ENCODE data around the gene KRI1. TPM values are rescaled to one million over a fixed set of nuclear protein-coding genes. Genes with fewer than 3 reads are reported as not detected.
"Not testable (repeated sequence)": the region's sequence is repeated elsewhere in the genome, so short reads cannot be mapped to it uniquely, and the experiment has no call there.

The KRI1 gene
- total and polyA plus RNA-seq, 9 donors = 8.5 to 29.0 (median 25.8) TPM

DNA sequence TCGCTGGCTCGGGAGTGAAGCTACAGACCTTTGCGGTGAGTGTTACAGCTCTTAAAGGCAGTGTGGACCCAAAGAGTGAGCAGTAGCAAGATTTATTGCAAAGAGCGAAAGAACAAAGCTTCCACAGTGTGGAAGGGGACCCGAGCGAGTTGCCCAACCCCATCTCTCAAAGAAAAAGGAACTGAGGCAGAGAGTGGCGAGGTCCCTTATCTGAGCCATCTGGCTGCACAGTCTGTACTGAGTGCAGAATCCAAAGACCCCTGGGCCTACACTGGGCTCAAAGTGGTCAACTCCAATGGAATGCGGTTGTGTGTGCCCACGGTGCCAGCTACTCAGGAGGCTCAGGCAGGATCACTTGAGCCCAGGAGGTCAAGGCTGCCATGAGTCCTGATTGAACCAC lies 26.8 kb downstream of the KRI1 start:
- not testable (repeated sequence) for H3K27me3 ChIP-seq (ENCODE audit: control insufficient read depth, insufficient read depth, low read length); H3K9me3 ChIP-seq (replicated peaks; ENCODE audit: control insufficient read depth, low read depth, low read length); H3K36me3 ChIP-seq (ENCODE audit: control insufficient read depth, insufficient read depth, low read length); DNase-seq; H3K27ac ChIP-seq (ENCODE audit: low read length); H3K4me1 ChIP-seq (ENCODE audit: control insufficient read depth, insufficient read depth, low read length); H3K4me3 ChIP-seq (ENCODE audit: low read length)
- 61% methylated on average over 5 of the region's 9 CpGs for WGBS (ENCODE audit: insufficient coverage)

DNA sequence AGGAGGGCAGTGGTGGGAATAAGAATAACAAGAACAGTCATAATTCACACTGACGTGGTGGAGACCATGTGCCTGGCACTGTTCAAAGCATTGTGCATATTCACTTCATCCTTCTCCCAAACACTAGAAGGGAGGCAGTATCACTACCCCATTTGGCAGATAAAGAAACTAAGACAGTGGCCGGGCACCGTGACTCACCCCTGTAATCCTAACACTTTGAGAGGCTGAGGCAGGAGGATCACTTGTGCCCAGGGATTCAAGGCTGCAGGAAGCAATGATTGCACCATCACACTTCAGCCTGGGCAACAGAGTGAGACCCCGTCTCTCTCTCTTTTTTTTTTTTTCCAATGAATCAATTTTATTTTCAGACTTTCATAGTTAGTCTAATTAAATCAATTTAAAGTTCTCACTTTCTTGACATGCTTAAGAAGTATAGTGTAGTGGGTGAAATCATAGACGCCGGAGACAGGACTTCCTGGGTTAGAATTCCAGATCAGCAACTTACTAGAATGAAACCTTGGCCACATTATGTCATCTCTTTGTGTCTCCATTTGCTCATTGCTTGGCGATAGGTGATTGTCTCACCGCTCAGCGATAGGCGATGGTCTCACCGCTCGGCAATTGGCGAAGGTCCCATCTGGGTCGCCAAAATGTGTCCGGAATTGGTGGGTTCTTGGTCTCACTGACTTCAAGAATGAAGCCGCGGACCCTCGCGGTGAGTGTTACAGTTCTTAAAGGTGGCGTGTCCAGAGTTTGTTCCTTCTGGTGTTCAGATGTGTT lies 27.4 kb downstream of the KRI1 start:
- Histone ChIP-seq H3K4me3 (ENCODE audit: low read length) (no peak overlapping the region), H3K27me3 (ENCODE audit: control insufficient read depth, insufficient read depth, low read length) (peaks cover 2% of the 10 kb centered on the region), H3K36me3 (ENCODE audit: control insufficient read depth, insufficient read depth, low read length) (no peaks in the 10 kb centered on the region), H3K27ac (ENCODE audit: low read length) (no peak overlapping the region), H3K9me3 (replicated peaks; ENCODE audit: control insufficient read depth, low read depth, low read length) (no peaks in the 10 kb centered on the region), H3K4me1 (ENCODE audit: control insufficient read depth, insufficient read depth, low read length) (peaks cover 3% of the 10 kb centered on the region)
- WGBS (ENCODE audit: insufficient coverage) = 82% methylated on average over 7 of the region's 20 CpGs
- no peak for DNase-seq

DNA sequence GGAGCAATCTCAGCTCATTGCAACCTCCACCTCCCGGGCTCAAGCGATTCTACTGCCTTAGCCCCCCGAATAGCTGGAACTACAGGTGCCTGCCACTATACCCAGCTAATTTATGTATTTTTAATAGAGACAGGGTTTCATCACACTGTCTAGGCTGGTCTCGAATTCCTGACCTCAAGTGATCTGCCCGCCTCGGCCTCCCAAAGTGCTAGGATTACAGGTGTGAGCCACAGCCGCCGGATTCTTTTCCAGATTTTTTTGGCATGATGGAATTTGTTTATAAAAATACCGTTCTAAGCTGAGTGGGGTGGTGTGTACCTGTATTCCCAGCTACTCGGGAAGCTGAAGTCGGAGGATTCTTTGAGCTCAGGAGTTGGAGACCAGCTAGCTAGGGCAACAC lies 28.1 kb downstream of the KRI1 start:
- WGBS (ENCODE audit: insufficient coverage) = 60% methylated on average over 1 of the region's 11 CpGs
- no peaks in the 10 kb centered on the region for H3K9me3 ChIP-seq (replicated peaks; ENCODE audit: control insufficient read depth, low read depth, low read length)
- H3K4me3 ChIP-seq (ENCODE audit: low read length) = no peak overlapping the region
- no peaks in the 10 kb centered on the region for H3K36me3 ChIP-seq (ENCODE audit: control insufficient read depth, insufficient read depth, low read length)
- no peak overlapping the region for H3K27ac ChIP-seq (ENCODE audit: low read length)
- DNase-seq = no peak
- H3K27me3 ChIP-seq (ENCODE audit: control insufficient read depth, insufficient read depth, low read length) = peaks cover 2% of the 10 kb centered on the region
- H3K4me1 ChIP-seq (ENCODE audit: control insufficient read depth, insufficient read depth, low read length) = no peaks in the 10 kb centered on the region

DNA sequence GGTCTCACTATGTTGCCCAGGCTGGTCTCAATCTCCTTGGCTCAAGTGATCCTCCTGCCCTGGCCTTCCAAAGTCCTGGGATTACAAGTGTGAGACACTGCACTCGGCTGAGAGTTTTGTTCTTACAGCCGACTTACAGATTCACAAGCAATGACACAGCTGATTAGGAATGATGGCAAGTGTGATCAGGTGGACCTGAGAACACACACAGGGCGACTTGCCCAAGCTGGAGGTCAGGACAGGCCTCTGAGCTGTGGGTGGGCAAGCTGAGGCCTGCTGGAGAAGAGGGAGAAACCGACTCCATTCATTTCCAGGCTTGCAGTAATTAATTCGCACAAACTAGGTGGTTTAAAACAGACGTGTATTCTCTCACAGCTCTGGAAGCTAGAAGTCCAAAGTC lies 30.2 kb downstream of the KRI1 start:
- Histone ChIP-seq H3K27me3 (ENCODE audit: control insufficient read depth, insufficient read depth, low read length) (peaks cover 2% of the 10 kb centered on the region), H3K9me3 (replicated peaks; ENCODE audit: control insufficient read depth, low read depth, low read length) (peaks cover 2% of the 10 kb centered on the region), H3K4me1 (ENCODE audit: control insufficient read depth, insufficient read depth, low read length) (no peaks in the 10 kb centered on the region), H3K36me3 (ENCODE audit: control insufficient read depth, insufficient read depth, low read length) (no peaks in the 10 kb centered on the region), H3K27ac (ENCODE audit: low read length) (no peak overlapping the region), H3K4me3 (ENCODE audit: low read length) (no peak overlapping the region)
- 70% methylated on average over 4 of the region's 6 CpGs for WGBS (ENCODE audit: insufficient coverage)
- no peak for DNase-seq

DNA sequence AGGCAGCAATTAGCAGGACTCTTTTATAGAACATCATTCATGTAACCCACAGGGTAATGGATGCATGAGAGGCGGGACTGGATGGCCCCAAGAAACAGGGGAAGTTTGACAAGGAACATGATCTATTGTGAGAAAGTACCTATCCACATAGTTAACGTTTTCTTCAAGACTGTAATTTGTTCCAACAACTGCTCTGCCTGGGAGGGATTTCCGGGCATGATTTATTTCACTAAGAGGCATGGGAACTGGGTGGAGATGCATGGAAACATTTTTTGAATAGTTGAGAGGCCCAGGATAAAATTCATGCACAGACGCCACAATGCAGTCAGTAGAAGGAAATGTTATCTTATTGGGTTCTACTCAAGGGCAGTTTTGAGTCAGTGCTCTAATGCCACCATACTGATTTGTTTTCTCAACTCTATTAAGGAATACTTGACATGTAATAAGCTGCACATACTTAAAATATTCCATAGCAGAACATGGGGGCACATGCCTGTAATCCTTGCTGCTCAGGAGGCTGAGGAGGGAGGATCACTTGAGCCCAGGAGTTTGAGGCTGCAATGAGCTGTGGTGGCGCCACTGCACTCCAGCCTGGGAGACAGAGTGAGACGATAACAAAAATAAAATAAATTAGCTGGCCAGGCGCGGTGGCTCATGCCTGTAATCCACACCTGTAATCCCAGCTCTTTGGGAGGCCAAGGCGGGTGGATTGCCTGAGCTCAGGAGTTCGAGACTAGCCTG lies 32.0 kb downstream of the KRI1 start:
- 82% methylated on average over 2 of the region's 10 CpGs for WGBS (ENCODE audit: insufficient coverage)
- peaks cover 2% of the 10 kb centered on the region for H3K27me3 ChIP-seq (ENCODE audit: control insufficient read depth, insufficient read depth, low read length)
- DNase-seq = peak; percentile 21
- H3K4me1 ChIP-seq (ENCODE audit: control insufficient read depth, insufficient read depth, low read length) = no peaks in the 10 kb centered on the region
- no peaks in the 10 kb centered on the region for H3K36me3 ChIP-seq (ENCODE audit: control insufficient read depth, insufficient read depth, low read length)
- H3K9me3 ChIP-seq (replicated peaks; ENCODE audit: control insufficient read depth, low read depth, low read length) = peaks cover 2% of the 10 kb centered on the region
- no peak overlapping the region for H3K27ac ChIP-seq (ENCODE audit: low read length)
- H3K4me3 ChIP-seq (ENCODE audit: low read length) = no peak overlapping the region

DNA sequence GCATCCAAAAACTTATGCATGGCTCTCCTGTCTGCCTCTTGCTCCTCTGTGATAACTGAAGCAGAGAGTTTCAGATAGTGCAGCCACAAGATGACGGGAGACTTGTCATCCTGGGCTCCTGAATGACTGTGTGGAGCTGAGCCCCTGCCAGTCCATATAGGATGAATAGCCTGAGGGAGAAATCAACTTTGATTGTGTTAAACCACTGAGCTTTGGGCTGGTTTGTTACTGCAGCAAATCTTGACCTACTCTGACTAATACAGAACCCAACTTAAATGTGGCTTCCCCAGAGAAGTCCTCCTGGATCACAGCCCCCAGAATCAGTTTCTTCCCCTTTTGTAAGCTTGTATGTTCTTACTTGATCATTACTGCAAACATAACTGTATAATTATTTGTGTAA lies 33.4 kb downstream of the KRI1 start:
- WGBS (ENCODE audit: insufficient coverage) = no CpG with 5 or more reads among the region's 1 CpG
- Histone ChIP-seq H3K36me3 (ENCODE audit: control insufficient read depth, insufficient read depth, low read length) (no peaks in the 10 kb centered on the region), H3K9me3 (replicated peaks; ENCODE audit: control insufficient read depth, low read depth, low read length) (peaks cover 2% of the 10 kb centered on the region), H3K27me3 (ENCODE audit: control insufficient read depth, insufficient read depth, low read length) (peaks cover 2% of the 10 kb centered on the region), H3K27ac (ENCODE audit: low read length) (no peak overlapping the region), H3K4me1 (ENCODE audit: control insufficient read depth, insufficient read depth, low read length) (no peaks in the 10 kb centered on the region), H3K4me3 (ENCODE audit: low read length) (no peak overlapping the region)
- no peak for DNase-seq

DNA sequence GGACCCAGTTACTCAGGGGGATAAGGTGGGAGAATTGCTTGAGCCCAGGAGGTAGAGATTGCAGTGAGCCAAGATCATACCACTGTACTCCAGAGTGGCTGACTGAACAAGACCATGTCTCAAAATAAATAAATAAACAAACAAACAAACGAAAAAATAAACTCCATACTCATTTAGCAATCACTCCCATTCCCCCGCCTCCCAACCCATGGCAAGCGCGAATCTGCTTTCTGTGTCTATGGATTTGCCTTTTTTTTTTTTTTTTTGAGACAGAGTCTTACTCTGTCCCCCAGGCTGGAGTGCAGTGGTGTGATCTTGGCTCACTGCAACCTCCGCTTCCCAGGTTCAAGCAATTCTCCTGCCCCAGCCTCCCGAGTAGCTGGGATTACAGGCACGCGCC lies 38.9 kb downstream of the KRI1 start:
- not testable (repeated sequence) for H3K27ac ChIP-seq (ENCODE audit: low read length); H3K9me3 ChIP-seq (replicated peaks; ENCODE audit: control insufficient read depth, low read depth, low read length); H3K27me3 ChIP-seq (ENCODE audit: control insufficient read depth, insufficient read depth, low read length); H3K4me3 ChIP-seq (ENCODE audit: low read length); H3K4me1 ChIP-seq (ENCODE audit: control insufficient read depth, insufficient read depth, low read length); DNase-seq; H3K36me3 ChIP-seq (ENCODE audit: control insufficient read depth, insufficient read depth, low read length)
- 75% methylated on average over 2 of the region's 8 CpGs for WGBS (ENCODE audit: insufficient coverage)

DNA sequence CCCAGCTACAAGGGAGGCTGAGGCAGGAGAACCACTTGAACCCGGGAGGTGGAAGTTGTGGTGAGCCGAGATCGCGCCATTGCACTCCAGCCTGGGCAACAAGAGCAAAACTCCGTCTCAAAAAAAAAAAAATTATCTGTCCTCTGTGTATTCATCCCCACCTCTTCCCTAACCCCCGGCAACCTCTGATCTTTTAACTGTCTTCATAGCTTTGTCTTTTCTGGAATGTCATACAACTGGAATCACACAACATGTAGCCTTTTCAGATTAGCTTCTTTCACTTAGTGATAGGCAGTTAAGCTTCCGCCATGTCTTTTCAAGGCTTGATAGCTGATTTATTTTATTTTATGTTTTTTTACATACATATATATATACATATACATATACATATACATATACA lies 40.2 kb downstream of the KRI1 start:
- H3K27me3 ChIP-seq (ENCODE audit: control insufficient read depth, insufficient read depth, low read length) = peaks cover 7% of the 10 kb centered on the region
- H3K36me3 ChIP-seq (ENCODE audit: control insufficient read depth, insufficient read depth, low read length) = no peaks in the 10 kb centered on the region
- no peak overlapping the region for H3K4me3 ChIP-seq (ENCODE audit: low read length)
- 100% methylated on average over 1 of the region's 7 CpGs for WGBS (ENCODE audit: insufficient coverage)
- no peak overlapping the region for H3K27ac ChIP-seq (ENCODE audit: low read length)
- no peak for DNase-seq
- H3K4me1 ChIP-seq (ENCODE audit: control insufficient read depth, insufficient read depth, low read length) = no peaks in the 10 kb centered on the region
- no peaks in the 10 kb centered on the region for H3K9me3 ChIP-seq (replicated peaks; ENCODE audit: control insufficient read depth, low read depth, low read length)

DNA sequence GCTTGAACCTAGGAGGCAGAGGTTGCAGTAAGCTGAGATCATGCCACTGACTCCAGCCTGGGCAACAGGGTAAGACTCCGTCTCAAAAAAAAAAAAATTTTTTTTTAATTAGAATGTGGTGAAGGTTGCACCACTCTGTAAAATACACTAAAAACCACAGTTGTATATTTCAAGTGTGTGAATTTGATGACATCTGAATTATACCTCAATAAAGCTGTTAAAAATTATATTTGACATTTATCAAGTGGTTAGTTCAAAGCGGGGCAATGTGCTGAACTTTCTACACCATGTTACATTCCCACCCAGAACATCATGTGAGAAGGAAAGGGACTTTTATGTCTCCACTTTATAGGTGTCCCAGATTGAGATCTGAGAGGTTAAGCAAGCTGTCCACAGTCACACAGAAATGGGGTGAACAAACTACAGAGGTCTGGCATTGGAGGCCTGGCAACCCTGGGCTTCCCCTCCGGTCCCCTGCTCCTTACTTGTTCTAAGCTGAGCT lies 42.6 kb downstream of the KRI1 start:
- H3K27me3 ChIP-seq (ENCODE audit: control insufficient read depth, insufficient read depth, low read length) = peaks cover 28% of the 10 kb centered on the region
- H3K4me3 ChIP-seq (ENCODE audit: low read length) = no peak overlapping the region
- H3K36me3 ChIP-seq (ENCODE audit: control insufficient read depth, insufficient read depth, low read length) = no peaks in the 10 kb centered on the region
- 63% methylated on average over 1 of the region's 3 CpGs for WGBS (ENCODE audit: insufficient coverage)
- H3K27ac ChIP-seq (ENCODE audit: low read length) = no peak overlapping the region
- H3K4me1 ChIP-seq (ENCODE audit: control insufficient read depth, insufficient read depth, low read length) = peaks cover 11% of the 10 kb centered on the region
- no peak for DNase-seq
- H3K9me3 ChIP-seq (replicated peaks; ENCODE audit: control insufficient read depth, low read depth, low read length) = no peaks in the 10 kb centered on the region

DNA sequence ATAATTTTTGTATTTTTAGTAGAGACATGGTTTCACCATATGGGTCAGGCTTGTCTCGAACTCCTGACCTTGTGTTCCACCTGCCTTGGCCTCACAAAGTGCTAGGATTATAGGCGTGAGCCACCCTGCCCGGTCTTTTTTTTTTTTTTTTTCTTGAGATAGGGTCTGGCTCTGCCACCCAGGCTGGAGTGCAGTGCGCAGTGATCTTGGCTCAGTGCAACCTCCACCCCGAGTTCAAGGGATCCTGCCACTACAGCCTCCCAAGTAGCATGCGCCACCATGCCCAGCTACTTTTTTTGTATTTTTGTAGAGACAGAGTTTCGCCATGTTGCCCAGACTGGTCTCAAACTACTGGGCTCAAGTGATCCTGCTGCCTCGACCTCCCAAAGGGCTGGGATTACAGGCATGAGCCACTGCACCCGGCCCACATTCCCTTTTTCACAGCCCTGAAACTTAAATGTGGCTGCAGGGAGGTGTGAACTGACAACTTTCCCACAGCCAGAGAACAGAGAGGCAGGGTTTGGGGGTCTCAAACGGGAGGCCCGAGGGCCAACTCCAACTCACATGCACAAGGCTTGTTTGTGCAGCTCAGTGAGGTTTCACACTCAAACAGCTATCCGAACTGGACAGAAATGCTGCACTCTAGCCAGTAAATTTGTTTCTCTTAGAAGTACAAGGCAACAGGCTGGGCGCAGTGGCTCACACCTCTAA lies 44.2 kb downstream of the KRI1 start:
- WGBS (ENCODE audit: insufficient coverage) = 68% methylated on average over 8 of the region's 13 CpGs
- H3K27me3 ChIP-seq (ENCODE audit: control insufficient read depth, insufficient read depth, low read length) = peaks cover 43% of the 10 kb centered on the region
- H3K9me3 ChIP-seq (replicated peaks; ENCODE audit: control insufficient read depth, low read depth, low read length) = no peaks in the 10 kb centered on the region
- peaks cover 22% of the 10 kb centered on the region for H3K4me1 ChIP-seq (ENCODE audit: control insufficient read depth, insufficient read depth, low read length)
- DNase-seq = no peak
- no peaks in the 10 kb centered on the region for H3K36me3 ChIP-seq (ENCODE audit: control insufficient read depth, insufficient read depth, low read length)
- no peak overlapping the region for H3K4me3 ChIP-seq (ENCODE audit: low read length)
- H3K27ac ChIP-seq (ENCODE audit: low read length) = no peak overlapping the region
